Measurements from ENCODE around the gene S1PR2. TPM values are rescaled to one million over a fixed set of nuclear protein-coding genes. Genes with fewer than 3 reads are reported as not detected.
A peak's percentile ranks its signal among the peaks of the same experiment; 100 is the strongest.
"Not testable (repeated sequence)": the region's sequence is repeated elsewhere in the genome, so short reads cannot be mapped to it uniquely, and the experiment has no call there.

S1PR2 gene
- polyA plus RNA-seq, 10 donors: 8.9 to 16.5 (median 13.1) TPM

DNA sequence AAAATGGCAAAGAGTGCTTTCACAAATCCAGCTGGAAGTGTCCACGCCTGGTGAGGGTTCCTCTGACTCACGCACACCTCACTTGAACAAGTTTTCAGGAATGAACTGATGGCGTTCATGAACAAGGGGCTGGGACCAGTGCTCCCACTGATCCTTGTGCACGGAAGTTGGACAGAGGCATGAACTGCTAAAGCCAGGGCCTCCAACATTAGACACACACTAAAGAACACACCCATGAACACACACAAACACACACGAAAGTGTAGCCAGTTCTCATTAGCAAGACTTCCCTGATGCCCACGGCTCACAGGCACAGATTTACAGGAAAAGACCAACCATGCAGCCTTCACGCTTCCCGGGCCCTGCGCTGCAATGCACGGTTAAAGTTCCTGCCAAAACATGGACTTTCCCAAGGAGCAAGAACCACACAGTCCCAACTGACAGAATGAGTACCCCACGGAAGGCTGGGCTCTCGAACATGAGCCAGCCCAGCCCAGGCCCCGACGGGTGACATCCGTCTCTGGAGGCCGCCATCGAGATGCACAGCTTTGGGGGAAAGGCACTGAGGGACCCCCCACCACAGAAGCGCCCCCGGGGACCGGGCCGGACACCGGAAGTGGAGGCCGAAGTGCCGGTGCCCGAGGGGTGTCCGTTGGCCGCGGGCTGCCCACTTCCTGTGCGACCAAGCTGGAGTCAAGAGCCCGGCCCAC, 37.2 kb downstream of the S1PR2 start:
- DNase-seq: peak; percentile 10 to 53 (median 13)

DNA sequence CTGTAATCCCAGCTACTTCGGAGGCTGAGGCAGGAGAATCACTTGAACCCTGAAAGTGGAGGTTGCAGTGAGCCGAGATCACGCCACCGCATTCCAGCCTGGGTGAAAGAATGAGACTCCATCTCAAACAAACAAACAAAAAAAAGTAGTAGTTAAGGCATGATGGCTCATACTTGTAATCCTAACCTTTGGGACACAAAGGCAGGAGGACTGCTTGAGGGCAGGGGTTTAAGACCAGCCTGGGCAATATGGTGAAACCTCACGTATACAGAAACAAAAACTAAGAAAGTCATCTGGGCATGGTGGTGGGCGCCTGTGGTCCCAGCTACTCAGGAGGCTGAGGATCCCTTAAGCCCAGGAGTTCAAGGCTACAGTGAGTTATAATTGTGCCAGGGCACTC, 38.2 kb downstream of the S1PR2 start:
- no peak for DNase-seq

DNA sequence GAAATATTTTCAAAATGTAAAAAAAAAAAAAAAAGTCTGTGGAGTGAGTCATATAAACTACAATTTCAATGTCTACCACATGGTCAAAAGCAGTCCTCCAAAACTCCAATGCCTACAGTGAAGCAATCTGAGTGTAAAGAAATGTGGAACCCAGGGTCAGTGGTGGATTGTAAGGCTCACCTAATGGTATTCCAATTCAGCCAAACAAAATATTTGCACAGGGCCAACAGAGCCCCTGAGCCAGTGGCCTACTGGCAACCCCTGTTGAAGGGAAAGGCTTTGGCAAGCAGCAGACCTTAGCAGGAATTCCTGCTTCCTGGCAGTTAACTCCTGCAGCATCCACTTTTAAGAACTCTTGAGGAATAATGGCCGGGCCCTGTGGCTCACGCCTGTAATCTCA, 39.8 kb downstream of the S1PR2 start:
- DNase-seq: peak; percentile 11 to 27 (median 26)

DNA sequence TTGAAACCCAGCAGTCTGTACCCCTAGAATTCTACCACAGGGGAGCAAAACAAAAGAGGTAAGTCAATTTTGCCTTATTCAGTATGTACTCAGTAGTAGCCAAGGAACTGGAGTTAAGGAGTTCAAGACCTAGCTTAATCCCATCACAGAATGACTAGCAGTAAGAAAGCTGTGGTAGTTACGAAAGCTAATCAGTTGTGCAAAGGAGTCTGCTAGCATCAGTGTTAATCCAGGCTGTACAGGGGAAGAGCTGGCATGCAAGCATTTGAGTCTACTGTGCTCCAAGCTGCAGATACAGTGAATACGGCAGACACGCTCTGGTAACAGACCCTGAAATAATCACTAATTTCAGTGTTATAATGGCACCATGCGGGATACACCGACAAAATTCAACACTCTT, 41.1 kb downstream of the S1PR2 start:
- DNase-seq: no peak

DNA sequence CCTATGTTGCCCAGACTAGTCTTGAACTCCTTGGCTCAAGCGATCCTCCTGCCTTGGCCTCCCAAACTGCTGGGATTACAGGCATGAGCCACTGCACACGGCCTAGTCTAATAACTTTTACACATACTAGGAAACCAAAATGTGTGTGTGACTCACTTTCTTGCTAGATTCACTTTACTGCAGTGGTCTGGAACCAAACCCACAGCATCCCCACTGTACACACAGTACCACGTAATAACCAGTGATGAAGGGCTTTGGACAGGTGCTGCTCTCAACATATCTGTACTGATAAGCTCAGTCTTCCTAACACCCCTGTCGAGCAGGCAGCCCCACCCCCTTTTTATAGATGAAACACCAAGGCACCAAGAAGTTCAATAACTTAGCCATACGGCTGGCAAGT, 41.5 kb downstream of the S1PR2 start:
- no peak for DNase-seq

DNA sequence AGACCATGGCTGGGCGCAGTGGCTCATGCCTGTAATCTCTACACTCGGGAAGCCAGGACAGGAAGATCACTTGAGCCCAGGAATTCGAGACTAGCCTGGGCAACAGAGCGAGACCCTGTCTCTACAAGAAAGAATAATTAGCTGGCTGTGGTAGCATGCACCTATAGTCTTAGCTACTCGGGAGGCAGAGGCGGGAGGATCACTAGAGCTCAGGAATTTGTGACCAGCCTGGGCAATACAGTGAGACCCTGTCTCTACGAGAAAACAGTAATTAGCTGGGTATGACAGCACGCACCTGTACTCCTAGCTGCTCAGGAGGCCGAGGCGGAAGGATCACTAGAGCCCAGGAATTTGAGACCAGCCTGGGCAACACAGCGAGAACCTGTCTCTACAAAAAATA, 43.8 kb downstream of the S1PR2 start:
- DNase-seq: no peak

DNA sequence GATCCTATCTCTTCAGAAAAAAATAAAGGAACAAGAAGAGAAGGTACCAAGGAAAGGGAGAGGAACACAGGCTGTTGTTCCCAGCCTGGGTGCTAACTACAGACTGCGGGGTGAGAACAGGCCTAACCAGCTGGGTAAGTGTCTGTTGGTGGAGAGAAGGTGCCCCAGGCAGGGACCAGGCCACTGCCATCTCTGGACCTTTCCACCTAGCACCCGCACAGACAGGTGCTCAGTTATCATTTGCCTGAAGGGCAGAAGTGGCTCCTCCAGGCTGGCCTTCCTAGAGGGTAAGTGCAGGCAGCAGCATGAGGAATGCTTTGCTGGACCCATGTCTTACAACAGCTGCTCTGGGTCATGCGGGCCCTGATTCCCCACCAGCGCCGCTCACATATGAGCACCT, 46.5 kb downstream of the S1PR2 start:
- DNase-seq: peak in 1 of 3 donors; percentile 8

DNA sequence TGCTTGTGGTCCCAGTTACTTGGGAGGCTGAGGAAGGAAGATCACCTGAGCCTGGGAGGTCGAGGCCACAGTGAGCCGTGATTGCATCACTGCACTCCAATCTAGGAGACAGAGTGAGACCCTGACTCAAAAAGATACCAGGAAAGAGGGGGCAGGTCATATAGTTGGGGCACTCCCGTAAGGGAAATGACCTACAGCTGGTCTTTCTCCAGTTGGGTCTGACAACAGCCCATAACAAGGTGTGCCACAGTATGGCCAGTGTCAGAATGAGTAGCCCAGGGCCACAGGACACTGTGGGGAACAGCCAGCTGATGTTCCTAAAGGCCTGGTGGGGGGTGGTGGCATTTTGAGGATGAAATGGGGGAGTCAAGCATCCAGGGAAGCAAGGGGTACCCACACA, 47.2 kb downstream of the S1PR2 start:
- DNase-seq: no peak

DNA sequence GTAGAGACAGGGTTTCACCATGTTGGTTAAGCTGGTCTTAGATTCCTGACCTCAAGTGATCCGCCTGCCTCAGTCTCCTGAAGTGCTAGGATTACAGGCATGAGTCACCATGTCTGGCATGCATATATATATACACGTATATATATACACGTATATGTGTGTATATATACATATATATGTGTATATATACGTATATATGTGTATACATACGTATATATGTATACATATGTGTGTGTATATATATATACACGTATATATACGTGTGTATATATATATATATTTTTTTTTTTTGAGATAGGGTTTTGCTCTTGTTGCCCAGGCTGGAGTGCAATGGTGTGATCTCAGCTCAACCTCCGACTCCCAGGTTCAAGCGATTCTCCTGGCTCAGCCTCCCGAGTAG, 48.3 kb downstream of the S1PR2 start:
- no peak for DNase-seq

DNA sequence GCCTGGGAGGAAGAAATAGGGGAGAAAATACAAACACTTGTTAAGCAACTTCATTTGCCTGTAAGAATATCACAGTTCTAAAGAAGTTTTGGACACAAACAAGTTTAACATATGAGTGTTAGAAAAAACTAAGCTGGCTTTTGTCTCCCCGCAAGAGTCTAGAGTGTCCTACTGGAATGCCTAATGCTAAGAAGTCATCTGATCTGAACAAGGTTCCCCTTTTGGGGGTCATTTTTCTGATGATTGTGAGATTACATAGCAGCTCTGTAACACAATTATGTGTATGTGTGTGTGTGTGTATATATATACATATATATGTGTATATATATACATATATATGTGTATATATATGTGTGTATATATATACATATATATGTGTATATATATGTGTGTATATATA, 49.1 kb downstream of the S1PR2 start:
- DNase-seq: no peak

DNA sequence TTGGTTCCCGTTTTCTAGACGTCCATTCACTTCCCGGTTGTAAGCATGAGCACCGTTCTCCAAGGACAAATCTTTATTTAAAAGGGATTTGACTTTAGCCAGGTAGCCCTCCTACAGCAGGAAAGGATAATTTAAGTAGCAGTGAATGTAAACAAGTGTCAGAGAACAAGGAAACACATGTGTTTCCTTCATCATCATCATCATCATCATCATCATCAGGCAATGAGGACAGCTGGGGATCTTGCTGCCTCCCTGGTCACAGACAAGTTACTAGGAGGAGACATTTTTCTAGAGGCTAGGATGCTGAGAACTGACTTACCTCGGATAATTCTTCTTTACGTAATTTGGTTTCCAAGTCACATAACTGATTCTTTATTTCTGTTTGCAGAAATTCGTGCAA, 50.7 kb downstream of the S1PR2 start:
- no peak for DNase-seq

DNA sequence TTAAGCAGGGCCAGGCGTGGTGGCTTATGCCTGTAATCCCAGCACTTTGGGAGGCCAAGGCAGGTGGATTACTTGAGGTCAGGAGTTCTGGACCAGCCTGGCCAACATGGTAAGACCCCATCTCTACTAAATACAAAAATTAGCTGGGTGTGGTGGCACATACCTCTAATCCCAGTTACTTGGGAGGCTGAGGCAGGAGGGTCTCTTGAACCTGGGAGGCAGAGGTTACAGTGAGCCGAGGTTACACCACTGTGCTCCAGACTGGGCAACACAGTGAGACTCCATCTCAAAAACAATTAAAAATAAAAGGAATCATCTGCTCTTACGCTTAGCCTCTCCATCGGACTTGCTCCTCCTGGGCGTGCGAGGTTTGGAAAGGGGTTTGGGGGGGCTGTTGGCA, 51.1 kb downstream of the S1PR2 start:
- DNase-seq: not testable (repeated sequence)

DNA sequence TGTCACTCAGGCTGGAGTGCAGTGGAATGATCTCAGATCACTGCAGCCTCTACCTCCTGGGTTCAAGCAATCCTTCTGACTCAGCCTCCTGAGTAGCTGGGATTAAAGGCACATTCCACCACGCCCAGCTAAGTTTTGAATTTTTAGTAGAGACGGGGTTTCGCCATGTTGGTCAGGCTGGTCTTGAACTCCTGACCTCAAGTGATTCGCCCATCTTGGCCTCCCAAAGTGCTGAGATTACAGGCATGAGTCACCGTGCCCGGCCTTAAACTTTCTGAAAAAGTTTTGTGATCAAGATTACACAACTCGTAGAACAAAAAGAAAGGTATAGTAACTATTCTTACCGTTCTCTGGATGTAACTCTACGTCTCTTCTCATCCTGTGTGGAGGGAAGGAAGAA, 57.6 kb downstream of the S1PR2 start:
- peak in 1 of 3 donors; percentile 4 for DNase-seq

Other genes with a start within 250 kb of the S1PR2 start
- 100 to 1,000 TPM in 1 of 10 donors, 10 to 100 TPM in 9; 55.3 to 119 (median 78.8) TPM for gene COL5A3, start 220.8 kb downstream of the S1PR2 start, polyA plus RNA-seq (ENCODE audit: insufficient read length in 10 of 10)
- gene RDH8, start 217.8 kb downstream of the S1PR2 start, polyA plus RNA-seq (ENCODE audit: insufficient read length in 10 of 10): not detected
- gene SHFL, start 145.0 kb downstream of the S1PR2 start, polyA plus RNA-seq (ENCODE audit: insufficient read length in 10 of 10): 10 to 100 TPM in 6 of 10 donors, 1 to 10 TPM in 4; 7.8 to 14.2 (median 10.6) TPM
- 10 to 100 TPM in 3 of 10 donors, 1 to 10 TPM in 6, under 1 TPM in 1; 0.86 to 17.8 (median 7.6) TPM for gene ANGPTL6, start 128.7 kb downstream of the S1PR2 start, polyA plus RNA-seq (ENCODE audit: insufficient read length in 10 of 10)
- 10 to 100 TPM; 19.0 to 34.2 (median 25.3) TPM for gene PPAN, start 125.0 kb downstream of the S1PR2 start, polyA plus RNA-seq (ENCODE audit: insufficient read length in 10 of 10)
- 10 to 100 TPM in 2 of 10 donors, 1 to 10 TPM in 8; 7.1 to 10.5 (median 8.6) TPM for gene P2RY11, start 119.6 kb downstream of the S1PR2 start, polyA plus RNA-seq (ENCODE audit: insufficient read length in 10 of 10)
- 100 to 1,000 TPM; 195 to 257 (median 239) TPM for gene EIF3G, start 111.4 kb downstream of the S1PR2 start, polyA plus RNA-seq (ENCODE audit: insufficient read length in 10 of 10)
- gene DNMT1, start 36.4 kb downstream of the S1PR2 start, polyA plus RNA-seq (ENCODE audit: insufficient read length in 10 of 10): 10 to 100 TPM; 56.0 to 95.6 (median 69.8) TPM
- 10 to 100 TPM; 21.8 to 39.6 (median 30.0) TPM for gene MRPL4, start 20.9 kb upstream of the S1PR2 start, polyA plus RNA-seq (ENCODE audit: insufficient read length in 10 of 10)
- 10 to 100 TPM in 2 of 10 donors, 1 to 10 TPM in 8; 5.9 to 11.8 (median 7.3) TPM for gene ICAM1, start 39.8 kb upstream of the S1PR2 start, polyA plus RNA-seq (ENCODE audit: insufficient read length in 10 of 10)
- gene ICAM4, start 55.6 kb upstream of the S1PR2 start, polyA plus RNA-seq (ENCODE audit: insufficient read length in 10 of 10): under 1 TPM; 0.21 to 0.82 (median 0.36) TPM
- under 1 TPM in 9 of 10 donors, not detected in 1; 0.07 to 0.28 (median 0.15) TPM for gene ICAM5, start 58.6 kb upstream of the S1PR2 start, polyA plus RNA-seq (ENCODE audit: insufficient read length in 10 of 10)
- 1 to 10 TPM; 1.7 to 6.1 (median 2.9) TPM for gene ZGLP1, start 78.5 kb upstream of the S1PR2 start, polyA plus RNA-seq (ENCODE audit: insufficient read length in 10 of 10)
- 10 to 100 TPM; 10.8 to 18.1 (median 14.8) TPM for gene FDX2, start 84.7 kb upstream of the S1PR2 start, polyA plus RNA-seq (ENCODE audit: insufficient read length in 10 of 10)
- gene RAVER1, start 102.2 kb upstream of the S1PR2 start, polyA plus RNA-seq (ENCODE audit: insufficient read length in 10 of 10): 10 to 100 TPM in 8 of 10 donors, 1 to 10 TPM in 2; 9.4 to 21.1 (median 15.0) TPM
- gene ICAM3, start 108.3 kb upstream of the S1PR2 start, polyA plus RNA-seq (ENCODE audit: insufficient read length in 10 of 10): 10 to 100 TPM in 1 of 10 donors, 1 to 10 TPM in 9; 4.5 to 15.8 (median 6.0) TPM
- 10 to 100 TPM; 49.2 to 99.2 (median 62.8) TPM for gene TYK2, start 149.2 kb upstream of the S1PR2 start, polyA plus RNA-seq (ENCODE audit: insufficient read length in 10 of 10)
- 100 to 1,000 TPM; 104 to 142 (median 124) TPM for gene CDC37, start 172.2 kb upstream of the S1PR2 start, polyA plus RNA-seq (ENCODE audit: insufficient read length in 10 of 10)
- 1 to 10 TPM; 2.9 to 4.8 (median 3.9) TPM for gene PDE4A, start 189.2 kb upstream of the S1PR2 start, polyA plus RNA-seq (ENCODE audit: insufficient read length in 10 of 10)

All from muscle of back (tissue), 11 donors.